GM12873 (cell line): ENCODE measurements around the gene STOML2.

Experiments
- TF ChIP-seq, protein P1 (sequence below): IDR thresholded peaks from 2 replicates; pipeline ENCODE4 v1.5.1; 2012; ENCODE audit warnings: low read depth, mild to moderate bottlenecking, moderate library complexity, low read length, control low read depth; ENCODE audit not compliant: insufficient read depth; ENCODE audit errors: missing control alignments

STOML2 gene

DNA sequence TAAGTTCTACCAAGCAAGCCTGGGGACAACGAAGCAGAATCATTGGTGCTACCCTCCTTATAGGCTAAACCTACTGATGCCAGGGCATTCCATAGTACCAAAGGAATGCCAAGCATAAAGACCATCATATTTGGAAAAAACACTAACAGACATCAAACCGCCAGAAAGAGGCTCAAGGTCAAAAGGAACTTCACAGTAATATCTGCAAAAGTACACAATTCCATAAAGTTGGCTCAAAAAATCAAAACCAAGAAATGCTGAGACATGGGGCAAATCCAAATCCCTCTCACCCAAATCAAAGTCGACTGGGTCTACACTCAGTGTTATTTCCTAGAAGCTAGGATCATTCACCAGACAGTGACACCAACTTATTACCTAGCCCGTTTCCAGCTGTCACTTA is 33.9 kb downstream of the STOML2 start:
- TF ChIP-seq, protein P1, sequence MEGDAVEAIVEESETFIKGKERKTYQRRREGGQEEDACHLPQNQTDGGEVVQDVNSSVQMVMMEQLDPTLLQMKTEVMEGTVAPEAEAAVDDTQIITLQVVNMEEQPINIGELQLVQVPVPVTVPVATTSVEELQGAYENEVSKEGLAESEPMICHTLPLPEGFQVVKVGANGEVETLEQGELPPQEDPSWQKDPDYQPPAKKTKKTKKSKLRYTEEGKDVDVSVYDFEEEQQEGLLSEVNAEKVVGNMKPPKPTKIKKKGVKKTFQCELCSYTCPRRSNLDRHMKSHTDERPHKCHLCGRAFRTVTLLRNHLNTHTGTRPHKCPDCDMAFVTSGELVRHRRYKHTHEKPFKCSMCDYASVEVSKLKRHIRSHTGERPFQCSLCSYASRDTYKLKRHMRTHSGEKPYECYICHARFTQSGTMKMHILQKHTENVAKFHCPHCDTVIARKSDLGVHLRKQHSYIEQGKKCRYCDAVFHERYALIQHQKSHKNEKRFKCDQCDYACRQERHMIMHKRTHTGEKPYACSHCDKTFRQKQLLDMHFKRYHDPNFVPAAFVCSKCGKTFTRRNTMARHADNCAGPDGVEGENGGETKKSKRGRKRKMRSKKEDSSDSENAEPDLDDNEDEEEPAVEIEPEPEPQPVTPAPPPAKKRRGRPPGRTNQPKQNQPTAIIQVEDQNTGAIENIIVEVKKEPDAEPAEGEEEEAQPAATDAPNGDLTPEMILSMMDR: no peak

GRCh38 chr9:35067056-35067455 is 35.9 kb downstream of the STOML2 start:
- TF ChIP-seq, protein P1: no peak

GRCh38 chr9:35060548-35061207 is 42.3 kb downstream of the STOML2 start:
- TF ChIP-seq, protein P1: no peak

- TF ChIP-seq, protein P1: no peak
Measured at GRCh38 chr9:35059438-35059837, 43.5 kb downstream of the STOML2 start.

DNA sequence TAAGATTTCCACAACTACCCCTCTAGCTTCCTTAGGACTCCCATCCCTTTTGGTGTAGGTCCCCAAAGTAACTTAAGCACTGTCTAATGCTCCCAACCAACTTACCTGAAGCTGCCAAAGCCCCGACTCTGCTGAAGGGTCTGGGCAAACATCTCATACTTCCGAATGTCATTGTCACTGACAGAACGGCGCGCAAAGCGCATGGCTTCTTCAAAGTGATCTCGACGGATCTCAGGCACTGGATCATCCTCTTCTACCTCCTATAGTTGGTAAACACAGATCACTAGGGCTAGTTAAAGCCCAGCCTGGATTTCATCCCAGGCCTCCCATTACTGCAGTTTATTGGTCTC is 45.7 kb downstream of the STOML2 start:
- TF ChIP-seq, protein P1: no peak

DNA sequence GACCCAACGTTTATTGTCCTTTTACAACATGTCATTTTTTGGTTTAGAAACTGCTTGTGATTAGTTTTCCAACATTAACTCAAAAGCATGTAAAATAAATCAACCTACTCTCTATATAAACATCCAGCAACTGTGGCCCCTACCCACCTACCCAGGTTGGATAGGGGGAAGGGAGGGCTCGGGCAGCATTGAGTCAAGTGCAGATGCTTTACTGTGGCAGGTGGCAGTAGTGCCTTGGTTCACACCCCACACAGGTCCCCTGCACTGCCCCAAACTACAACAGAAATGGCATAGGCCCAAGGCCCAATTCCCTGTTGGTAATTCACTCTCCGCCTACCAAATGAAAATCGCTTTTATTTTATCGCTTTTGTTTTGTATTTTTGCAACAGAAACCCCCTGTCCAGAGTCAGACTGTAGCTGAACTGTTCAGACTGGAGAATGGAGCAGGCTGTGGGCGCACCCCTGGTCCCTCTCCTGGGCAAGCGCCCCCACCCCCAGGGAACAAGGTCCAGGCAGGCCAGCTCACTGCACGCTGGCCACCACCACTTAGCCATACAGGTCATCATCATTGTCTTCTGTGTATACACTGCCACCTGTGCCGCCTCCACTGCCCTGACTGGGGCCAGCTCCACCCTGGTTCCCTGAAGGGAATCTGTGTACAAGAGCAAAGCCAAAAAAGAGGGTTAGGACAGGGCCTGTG is 46.2 kb downstream of the STOML2 start:
- TF ChIP-seq, protein P1: no peak

- TF ChIP-seq, protein P1: no peak
Measured at GRCh38 chr9:35054871-35055644, 47.9 kb downstream of the STOML2 start.
